ENCODE measurements around the gene A1CF.

A1CF gene

GRCh38 chr10:50824782-50825181 lies 60.6 kb downstream of the A1CF start:
- no peak for DNase-seq (ENCODE audit: low read depth)
- Histone ChIP-seq H3K4me1 (ENCODE audit: control insufficient read depth, insufficient read depth, low read length) (no peaks in the 10 kb centered on the region), H3K9me3 (ENCODE audit: control insufficient read depth, low read length) (no peaks in the 10 kb centered on the region), H3K4me3 (ENCODE audit: low read length) (no peak overlapping the region), H3K36me3 (ENCODE audit: control insufficient read depth, insufficient read depth, low read length, severe bottlenecking) (no peaks in the 10 kb centered on the region), H3K9ac (ENCODE audit: low read length) (no peak overlapping the region), H3K27me3 (replicated peaks; ENCODE audit: control insufficient read depth, insufficient read depth, low read length) (peaks cover 9% of the 10 kb centered on the region)

- Histone ChIP-seq H3K4me3 (ENCODE audit: low read length) (no peak overlapping the region), H3K9ac (ENCODE audit: low read length) (no peak overlapping the region), H3K4me1 (ENCODE audit: control insufficient read depth, insufficient read depth, low read length) (no peaks in the 10 kb centered on the region), H3K9me3 (ENCODE audit: control insufficient read depth, low read length) (no peaks in the 10 kb centered on the region), H3K27me3 (replicated peaks; ENCODE audit: control insufficient read depth, insufficient read depth, low read length) (peaks cover 9% of the 10 kb centered on the region), H3K36me3 (ENCODE audit: control insufficient read depth, insufficient read depth, low read length, severe bottlenecking) (no peaks in the 10 kb centered on the region)
- no peak for DNase-seq (ENCODE audit: low read depth)
Measured at GRCh38 chr10:50823789-50824188, 61.6 kb downstream of the A1CF start.

GRCh38 chr10:50809596-50809995 lies 75.8 kb downstream of the A1CF start:
- Histone ChIP-seq H3K36me3 (ENCODE audit: control insufficient read depth, insufficient read depth, low read length, severe bottlenecking) (no peaks in the 10 kb centered on the region), H3K9ac (ENCODE audit: low read length) (no peak overlapping the region), H3K4me3 (ENCODE audit: low read length) (no peak overlapping the region), H3K27me3 (replicated peaks; ENCODE audit: control insufficient read depth, insufficient read depth, low read length) (no peaks in the 10 kb centered on the region), H3K4me1 (ENCODE audit: control insufficient read depth, insufficient read depth, low read length) (peaks cover 29% of the 10 kb centered on the region), H3K9me3 (ENCODE audit: control insufficient read depth, low read length) (no peaks in the 10 kb centered on the region)
- DNase-seq (ENCODE audit: low read depth), result no peak

- no peaks in the 10 kb centered on the region for H3K27me3 ChIP-seq (replicated peaks; ENCODE audit: control insufficient read depth, insufficient read depth, low read length)
- no peak overlapping the region for H3K9ac ChIP-seq (ENCODE audit: low read length)
- peaks cover 29% of the 10 kb centered on the region for H3K4me1 ChIP-seq (ENCODE audit: control insufficient read depth, insufficient read depth, low read length)
- DNase-seq (ENCODE audit: low read depth), result peak; percentile 24
- H3K9me3 ChIP-seq (ENCODE audit: control insufficient read depth, low read length), result no peaks in the 10 kb centered on the region
- H3K36me3 ChIP-seq (ENCODE audit: control insufficient read depth, insufficient read depth, low read length, severe bottlenecking), result no peaks in the 10 kb centered on the region
- H3K4me3 ChIP-seq (ENCODE audit: low read length), result peak overlapping the region; percentile 18
Measured at GRCh38 chr10:50807851-50808776, 77.3 kb downstream of the A1CF start.

GRCh38 chr10:50805981-50806622 lies 79.3 kb downstream of the A1CF start:
- no peak for DNase-seq (ENCODE audit: low read depth)
- Histone ChIP-seq H3K9ac (ENCODE audit: low read length) (no peak overlapping the region), H3K27me3 (replicated peaks; ENCODE audit: control insufficient read depth, insufficient read depth, low read length) (no peaks in the 10 kb centered on the region), H3K9me3 (ENCODE audit: control insufficient read depth, low read length) (no peaks in the 10 kb centered on the region), H3K36me3 (ENCODE audit: control insufficient read depth, insufficient read depth, low read length, severe bottlenecking) (no peaks in the 10 kb centered on the region), H3K4me1 (ENCODE audit: control insufficient read depth, insufficient read depth, low read length) (peaks cover 29% of the 10 kb centered on the region), H3K4me3 (ENCODE audit: low read length) (no peak overlapping the region)

- H3K36me3 ChIP-seq (ENCODE audit: control insufficient read depth, insufficient read depth, low read length, severe bottlenecking), result no peaks in the 10 kb centered on the region
- DNase-seq (ENCODE audit: low read depth), result no peak
- H3K9ac ChIP-seq (ENCODE audit: low read length), result no peak overlapping the region
- no peaks in the 10 kb centered on the region for H3K4me1 ChIP-seq (ENCODE audit: control insufficient read depth, insufficient read depth, low read length)
- H3K9me3 ChIP-seq (ENCODE audit: control insufficient read depth, low read length), result no peaks in the 10 kb centered on the region
- H3K4me3 ChIP-seq (ENCODE audit: low read length), result no peak overlapping the region
- H3K27me3 ChIP-seq (replicated peaks; ENCODE audit: control insufficient read depth, insufficient read depth, low read length), result no peaks in the 10 kb centered on the region
Measured at GRCh38 chr10:50799595-50799994, 85.8 kb downstream of the A1CF start.

GRCh38 chr10:50798297-50798696 lies 87.1 kb downstream of the A1CF start:
- no peak for DNase-seq (ENCODE audit: low read depth)
- no peaks in the 10 kb centered on the region for H3K27me3 ChIP-seq (replicated peaks; ENCODE audit: control insufficient read depth, insufficient read depth, low read length)

GRCh38 chr10:50796693-50797092 lies 88.7 kb downstream of the A1CF start:
- no peaks in the 10 kb centered on the region for H3K9me3 ChIP-seq (ENCODE audit: control insufficient read depth, low read length)
- no peaks in the 10 kb centered on the region for H3K4me1 ChIP-seq (ENCODE audit: control insufficient read depth, insufficient read depth, low read length)

More at GRCh38 chr10:50798297-50798696, 87.1 kb downstream of the A1CF start:
- Histone ChIP-seq H3K4me3 (ENCODE audit: low read length) (no peak overlapping the region), H3K4me1 (ENCODE audit: control insufficient read depth, insufficient read depth, low read length) (no peaks in the 10 kb centered on the region), H3K9me3 (ENCODE audit: control insufficient read depth, low read length) (no peaks in the 10 kb centered on the region), H3K9ac (ENCODE audit: low read length) (no peak overlapping the region), H3K36me3 (ENCODE audit: control insufficient read depth, insufficient read depth, low read length, severe bottlenecking) (no peaks in the 10 kb centered on the region)

GRCh38 chr10:50794490-50794889 lies 90.9 kb downstream of the A1CF start:
- no peaks in the 10 kb centered on the region for H3K27me3 ChIP-seq (replicated peaks; ENCODE audit: control insufficient read depth, insufficient read depth, low read length)
- H3K9me3 ChIP-seq (ENCODE audit: control insufficient read depth, low read length), result no peaks in the 10 kb centered on the region
- no peak overlapping the region for H3K9ac ChIP-seq (ENCODE audit: low read length)
- no peaks in the 10 kb centered on the region for H3K36me3 ChIP-seq (ENCODE audit: control insufficient read depth, insufficient read depth, low read length, severe bottlenecking)
- no peak for DNase-seq (ENCODE audit: low read depth)
- no peak overlapping the region for H3K4me3 ChIP-seq (ENCODE audit: low read length)
- peaks cover 3% of the 10 kb centered on the region for H3K4me1 ChIP-seq (ENCODE audit: control insufficient read depth, insufficient read depth, low read length)

More at GRCh38 chr10:50796693-50797092, 88.7 kb downstream of the A1CF start:
- Histone ChIP-seq H3K36me3 (ENCODE audit: control insufficient read depth, insufficient read depth, low read length, severe bottlenecking) (no peaks in the 10 kb centered on the region), H3K27me3 (replicated peaks; ENCODE audit: control insufficient read depth, insufficient read depth, low read length) (no peaks in the 10 kb centered on the region), H3K9ac (ENCODE audit: low read length) (no peak overlapping the region), H3K4me3 (ENCODE audit: low read length) (no peak overlapping the region)
- DNase-seq (ENCODE audit: low read depth), result no peak

- DNase-seq (ENCODE audit: low read depth), result peak; percentile 41
- Histone ChIP-seq H3K27me3 (replicated peaks; ENCODE audit: control insufficient read depth, insufficient read depth, low read length) (no peaks in the 10 kb centered on the region), H3K4me1 (ENCODE audit: control insufficient read depth, insufficient read depth, low read length) (peaks cover 12% of the 10 kb centered on the region), H3K9ac (ENCODE audit: low read length) (no peak overlapping the region), H3K36me3 (ENCODE audit: control insufficient read depth, insufficient read depth, low read length, severe bottlenecking) (no peaks in the 10 kb centered on the region), H3K4me3 (ENCODE audit: low read length) (peak overlapping the region; percentile 12), H3K9me3 (ENCODE audit: control insufficient read depth, low read length) (no peaks in the 10 kb centered on the region)
Measured at GRCh38 chr10:50788951-50789945, 96.2 kb downstream of the A1CF start.

All from adipocyte (in vitro differentiated cells).